K562 (cell line): Measurements from ENCODE around the gene CLIC5. TPM values are rescaled to one million over a fixed set of nuclear protein-coding genes. Genes with fewer than 3 reads are reported as not detected.

ENCODE experiments used
- ATAC-seq: fragments of 200-7000 bp; cut with Tn5 transposase; 3 replicates; pipeline ENCODE4 v1.9.1; 2020; ENCODE audit warnings: moderate library complexity
- BruUV-seq: library from RNA; stranded (reverse); fragments of 400-500 nt; replicated peaks from 2 replicates; lab custom pipeline; 2021; lab: Mats Ljungman, UMichigan
- CTCF ChIA-PET: fragments of 300-600 bp; formaldehyde crosslinking; extraction: SDS; loops from one replicate; lab custom pipeline; 2021; ENCODE audit warnings: low intra/inter-chr PET ratio; lab: Yijun Ruan, JAX
- POLR2A ChIA-PET: fragments of 300-600, 350-650 bp; sonication (Branson Sonifier 250); formaldehyde crosslinking; extraction: SDS; loops from one replicate; lab custom pipeline; 2021; ENCODE audit warnings: antibody characterized with exemption, inconsistent platforms; lab: Yijun Ruan, JAX
- DNase-seq, 4 experiments: peaks; one replicate each; pipeline versions ENCODE4 v3.0.0 to v3.0.0-alpha.2; 2011 to 2018; ENCODE audit warnings: low spot score in 3 of 4, mixed read lengths in 3 of 4; ENCODE audit errors: extremely low read depth in 1 of 4
- FAIRE-seq: peaks from 2 replicates; lab custom pipeline; 2011; peaks lifted over from hg19 to GRCh38; lab: Jason Lieb, UNC
- H2AFZ ChIP-seq: 2 replicates; pipeline ENCODE4 v1.6.0; 2011; ENCODE audit warnings: low read depth, low read length, control low read depth, inconsistent platforms
- H3K27ac ChIP-seq: fragments of 200-600 bp; 3 replicates; pipeline ENCODE4 v1.8.0; 2011; ENCODE audit warnings: low read depth, mild to moderate bottlenecking, control low read depth, inconsistent platforms, low read length, moderate library complexity, mixed read lengths; ENCODE audit errors: extremely low read depth
- H3K27me3 ChIP-seq, 2 experiments: fragments of 300-600 bp in 1 of 2; 2 replicates in 1 of 2; 3 replicates in 1 of 2; pipeline versions ENCODE4 v1.6.0 to v1.8.0; 2011; ENCODE audit warnings: inconsistent platforms in 2 of 2, low read length in 2 of 2, mild to moderate bottlenecking in 1 of 2, mixed read lengths in 1 of 2, moderate library complexity in 1 of 2; ENCODE audit not compliant: control insufficient read depth in 2 of 2, insufficient read depth in 2 of 2
- H3K36me3 ChIP-seq: fragments of 300-600 bp; 3 replicates; pipeline ENCODE4 v1.8.0; 2011; ENCODE audit warnings: mild to moderate bottlenecking, low read length, inconsistent platforms; ENCODE audit not compliant: control insufficient read depth, insufficient read depth
- H3K4me1 ChIP-seq, 2 experiments: fragments of 200-600 bp in 1 of 2; replicated peaks in 1 of 2; 2 replicates in 1 of 2; 3 replicates in 1 of 2; pipeline versions ENCODE4 v1.5.1 to v1.8.0; 2011; ENCODE audit warnings: inconsistent platforms in 2 of 2, low read length in 2 of 2, mild to moderate bottlenecking in 1 of 2, mixed read lengths in 1 of 2, moderate library complexity in 1 of 2; ENCODE audit not compliant: control insufficient read depth in 2 of 2, insufficient read depth in 2 of 2
- H3K4me2 ChIP-seq: 2 replicates; pipeline ENCODE4 v1.6.1; 2011; ENCODE audit warnings: low read length, control low read depth, inconsistent platforms, mixed read lengths; ENCODE audit not compliant: insufficient read depth
- H3K4me3 ChIP-seq: fragments of 200-600 bp; sonication (generic), shearing (Covaris generic); 2 replicates; pipeline ENCODE4 v1.5.1; 2016; ENCODE audit warnings: control low read depth, inconsistent platforms
- H3K79me2 ChIP-seq: fragments of 200-600 bp; 3 replicates; pipeline ENCODE4 v1.8.0; 2011; ENCODE audit warnings: low read length, inconsistent platforms; ENCODE audit not compliant: control insufficient read depth, insufficient read depth
- H3K9ac ChIP-seq, 2 experiments: 2 replicates each; pipeline versions ENCODE4 v1.6.0 to v1.6.1; 2011; ENCODE audit warnings: low read depth in 2 of 2, low read length in 2 of 2, control low read depth in 1 of 2, inconsistent platforms in 1 of 2, mild to moderate bottlenecking in 1 of 2, mixed read lengths in 1 of 2; ENCODE audit not compliant: insufficient read depth in 1 of 2
- H3K9me1 ChIP-seq: one replicate; pipeline ENCODE4 v1.6.0; 2011; ENCODE audit warnings: inconsistent platforms, mild to moderate bottlenecking, low read length, moderate library complexity; ENCODE audit not compliant: control insufficient read depth, insufficient read depth
- H3K9me3 ChIP-seq: replicated peaks from 2 replicates; pipeline ENCODE4 v1.5.1; 2011; ENCODE audit warnings: low read depth, low read length, inconsistent platforms; ENCODE audit not compliant: control insufficient read depth, insufficient read depth
- H4K20me1 ChIP-seq: replicated peaks from 2 replicates; pipeline ENCODE4 v1.6.1; 2011; ENCODE audit warnings: low read length, inconsistent platforms, mixed read lengths; ENCODE audit not compliant: control insufficient read depth, insufficient read depth
- STAG1 ChIP-seq: sonication (generic); formaldehyde crosslinking; IDR thresholded peaks from 2 replicates; pipeline ENCODE4 v1.5.0; 2020; ENCODE audit warnings: missing genetic modification reagents, borderline replicate concordance
- ZFP36 ChIP-seq: fragments of 150-350 bp; IDR thresholded peaks from 2 replicates; pipeline ENCODE4 v1.6.1; 2018; ENCODE audit warnings: low read length, low read depth; ENCODE audit not compliant: partially characterized antibody
- ZNF644 ChIP-seq: fragments of 200-800 bp; sonication (Bioruptor generic); IDR thresholded peaks from 2 replicates; pipeline ENCODE4 v1.6.1; 2016; ENCODE audit warnings: low read depth, missing genetic modification characterization, missing compliant biosample characterization
- WGBS: fragments of 100-300 bp; shearing (Covaris generic); methylation state at CpG from one replicate; pipeline ENCODE4 v1.1.6; 2016; ENCODE audit warnings: low coverage, mixed read lengths; ENCODE audit not compliant: insufficient coverage; ENCODE audit errors: missing lambda C conversion rate; 5-methylcytosine and 5-hydroxymethylcytosine counted together
- in situ Hi-C: fragments of 300-500 bp; cut with MboI; formaldehyde crosslinking; loops from 4 replicates; pipeline ENCODE4 v1.15.0; 2018; ENCODE audit warnings: inconsistent platforms, mixed read lengths
- intact Hi-C: fragments of 100-400 bp; cut with micrococcal nuclease; formaldehyde crosslinking; loops from 2 replicates; pipeline ENCODE4 v1.14.2; 2022
- polyA plus RNA-seq, 8 experiments: library from polyadenylated mRNA; depleted of rRNA in 4 of 8; stranded (reverse) in 5 of 8; unstranded in 3 of 8; fragments of >200 nt; fragmentation: Nextera tagmentation in 2 of 8; fragmentation: Illumina TruSeq in 1 of 8; extraction: Ambion mirVana in 2 of 8; extraction: Trizol in 1 of 8; gene quantifications; 2 replicates each; pipeline versions ENCODE4 v1.2.1 to v1.2.3, GENCODE V29; 2011 to 2014; ENCODE audit warnings: inconsistent platforms in 1 of 8, missing spikeins in 1 of 8
- total RNA-seq, 7 experiments: library from RNA; depleted of rRNA in 6 of 7; stranded (reverse); fragments of >200 nt in 6 of 7; fragmentation: Illumina TruSeq in 2 of 7; extraction: Trizol in 2 of 7; gene quantifications; 2 replicates each; pipeline versions ENCODE4 v1.2.1 to v1.2.3, GENCODE V29; 2011 to 2021; ENCODE audit warnings: low replicate concordance in 1 of 7

CLIC5 gene
- total and polyA plus RNA-seq, 9 of the 15 experiments (the other 6 are each of a cell fraction or from before 2014, with no cell fraction given) = 0.31 TPM; not detected in 8

DNA sequence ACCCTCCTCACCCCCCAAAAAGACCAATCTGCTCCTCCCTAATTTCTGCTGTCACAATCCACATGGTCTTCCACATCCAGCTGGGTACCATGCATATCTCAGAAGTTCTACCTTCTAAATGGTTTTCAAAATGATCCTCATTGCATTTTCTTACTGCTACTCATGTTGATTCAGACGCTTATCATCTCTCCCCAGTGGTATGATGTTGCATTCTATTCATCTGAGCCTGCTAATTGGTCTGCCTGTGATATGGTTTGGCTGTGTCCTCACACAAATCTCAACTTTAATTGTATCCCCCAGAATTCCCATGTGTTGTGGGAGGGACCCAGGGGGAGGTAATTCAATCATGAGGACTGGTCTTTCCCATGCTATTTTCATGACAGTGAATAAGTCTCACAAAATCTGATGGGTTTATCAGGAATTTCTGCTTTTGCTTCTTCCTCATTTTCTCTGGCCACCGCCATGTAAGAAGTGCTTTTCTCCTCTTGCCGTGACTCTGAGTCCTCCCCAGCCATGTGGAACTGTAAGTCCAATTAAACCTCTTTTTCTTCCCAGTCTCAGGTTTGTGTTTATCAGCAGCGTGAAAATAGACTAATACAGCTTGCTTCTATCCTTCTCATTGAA is 41.4 kb upstream of the CLIC5 start:
- Histone ChIP-seq H3K4me2 (no peak overlapping the region), H3K4me3 (no peak overlapping the region)
- DNase-seq = no peak
- 0% methylated on average over 4 of the region's 4 CpGs for WGBS
- TF ChIP-seq STAG1 (CRISPR knock-in tag) = no peak
- peak; percentile 77 for TF ChIP-seq ZFP36
- TF ChIP-seq, all 486 proteins: peak for 1
- BruUV-seq = no TSS peak
- Histone ChIP-seq H2AFZ (no peak overlapping the region), H3K27ac (no peak overlapping the region), H3K9ac (no peak overlapping the region), H3K27me3 (no peaks in the 10 kb centered on the region), H3K9me3 (no peaks in the 10 kb centered on the region), H4K20me1 (no peaks in the 10 kb centered on the region), H3K79me2 (no peaks in the 10 kb centered on the region), H3K36me3 (no peaks in the 10 kb centered on the region), H3K4me1 (no peaks in the 10 kb centered on the region), H3K9me1 (no peaks in the 10 kb centered on the region)
- FAIRE-seq (no peak), ATAC-seq (no peak)
- CTCF ChIA-PET = no interaction called here
- in situ Hi-C loops (loop anchor here (25.0 kb wide), 1 partner anchor 930 kb away; no protein-coding TSS in a partner anchor), intact Hi-C loops (no loop called here)
- POLR2A ChIA-PET = interaction anchor here (0.6 kb wide), 1 partner anchor 284 kb away, joined by 3 read pairs; no protein-coding TSS in a partner anchor

- no peaks in the 10 kb centered on the region for H3K36me3 ChIP-seq
- BruUV-seq = no TSS peak
- no peak overlapping the region for H3K4me2 ChIP-seq
- no peaks in the 10 kb centered on the region for H3K79me2 ChIP-seq
- H3K9me1 ChIP-seq = no peaks in the 10 kb centered on the region
- WGBS = under 1% methylated on average over 5 of the region's 5 CpGs
- ChIA-PET POLR2A (interaction anchor here (1.1 kb wide), 1 partner anchor 14 kb away, joined by 4 read pairs; no protein-coding TSS in a partner anchor), CTCF (no interaction called here)
- H3K9ac ChIP-seq = no peak overlapping the region
- in situ Hi-C loops = loop anchor here (25.0 kb wide), 1 partner anchor 933 kb away; no protein-coding TSS in a partner anchor
- H3K27me3 ChIP-seq = no peaks in the 10 kb centered on the region
- no peak for TF ChIP-seq ZNF644
- TF ChIP-seq, all 486 proteins: peak for 0
- no peak for FAIRE-seq
- H2AFZ ChIP-seq = no peak overlapping the region
- DNase-seq = no peak
- H3K4me3 ChIP-seq = no peak overlapping the region
- intact Hi-C loops = no loop called here
- no peak overlapping the region for H3K27ac ChIP-seq
- ATAC-seq = no peak
- H4K20me1 ChIP-seq = no peaks in the 10 kb centered on the region
- no peaks in the 10 kb centered on the region for H3K4me1 ChIP-seq
- H3K9me3 ChIP-seq = no peaks in the 10 kb centered on the region
These were observed 38.9 kb upstream of the CLIC5 start for GRCh38 chr6:46054516-46054915.
